GM19239 (cell line): ENCODE measurements around the gene LIX1L.
"Not testable (repeated sequence)": the region's sequence is repeated elsewhere in the genome, so short reads cannot be mapped to it uniquely, and the experiment has no call there.

Source experiments
- DNase-seq: peaks from one replicate; pipeline ENCODE4 v3.0.0; 2011; ENCODE audit warnings: low spot score; ENCODE audit not compliant: insufficient read length
- FAIRE-seq: peaks from 2 replicates; lab custom pipeline; 2011; peaks lifted over from hg19 to GRCh38; lab: Jason Lieb, UNC

Gene LIX1L

DNA sequence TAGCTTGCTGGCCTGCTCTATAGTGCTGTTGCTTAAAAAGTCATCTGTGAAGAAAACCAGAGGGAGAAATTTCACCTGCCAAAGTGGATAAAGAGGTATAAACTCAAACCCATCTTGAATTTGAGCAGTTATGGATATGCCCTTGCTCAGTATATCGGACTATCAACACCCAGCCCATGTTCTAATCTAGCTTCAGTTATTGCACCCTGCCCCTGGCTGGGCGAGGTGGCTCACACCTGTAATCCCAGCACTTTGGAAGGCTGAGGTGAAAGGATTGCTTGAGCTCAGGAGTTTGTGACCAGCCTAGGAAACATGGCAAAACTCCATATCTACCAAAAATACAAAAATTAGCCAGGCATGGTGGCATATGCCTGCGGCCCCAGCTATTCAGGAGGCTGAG lies 13.3 kb downstream of the LIX1L start:
- DNase-seq (no peak), FAIRE-seq (no peak)

DNA sequence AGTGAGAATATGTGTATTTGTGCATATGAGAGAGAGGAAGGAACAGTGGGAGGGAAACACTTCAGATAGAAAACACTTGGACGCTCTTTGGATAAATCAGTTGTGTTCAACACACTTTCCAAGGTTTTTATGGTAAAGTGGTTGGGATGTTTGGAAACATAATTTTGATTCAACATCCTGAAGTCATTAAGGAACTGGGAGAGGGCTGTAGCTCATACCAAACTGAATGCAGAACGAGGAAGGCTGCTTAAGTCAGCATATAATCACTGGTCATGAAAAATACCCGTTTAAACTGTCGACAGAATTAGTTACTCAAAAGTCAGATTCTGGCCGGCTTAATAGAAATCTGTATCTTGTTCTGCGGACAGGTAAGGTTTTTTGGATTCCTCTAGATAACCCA lies 14.9 kb downstream of the LIX1L start:
- FAIRE-seq (no peak), DNase-seq (no peak)

DNA sequence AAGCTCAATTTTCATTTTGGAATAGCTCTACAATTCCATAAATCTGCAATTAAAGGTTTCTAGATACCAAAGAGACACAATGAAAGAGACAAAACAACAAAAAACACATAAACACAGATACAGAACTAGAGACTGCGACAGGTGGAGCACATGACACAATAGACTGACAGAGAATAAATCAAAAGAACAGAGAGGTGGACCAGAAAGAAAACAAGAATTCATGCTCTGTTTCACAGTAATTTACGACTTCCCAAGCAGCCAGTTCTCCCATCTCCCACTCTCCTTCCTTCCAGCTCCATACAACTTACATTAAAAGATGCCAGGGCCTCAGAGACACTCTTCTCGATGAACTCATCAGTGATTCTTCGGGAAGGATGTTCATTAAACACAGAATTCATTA lies 15.4 kb downstream of the LIX1L start:
- DNase-seq: no peak
- no peak for FAIRE-seq

DNA sequence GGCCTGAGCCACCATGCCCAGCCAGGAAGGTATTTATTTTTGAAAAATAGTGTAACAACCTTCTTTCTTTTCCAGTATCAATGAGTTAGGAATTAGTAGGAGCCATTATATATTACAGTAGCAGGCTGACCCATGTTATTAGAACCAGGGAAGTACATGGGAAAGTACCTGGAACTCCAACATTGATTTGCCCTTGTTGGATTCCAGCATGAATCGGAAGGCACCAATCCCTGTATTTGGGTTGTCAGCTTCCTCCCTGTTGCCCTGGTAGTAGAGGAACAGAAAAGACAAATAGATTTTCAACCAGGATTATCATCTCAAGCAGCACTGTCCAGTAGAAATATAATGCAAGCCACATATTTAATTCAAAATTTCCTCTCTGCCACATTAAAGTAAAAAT lies 20.4 kb downstream of the LIX1L start:
- FAIRE-seq (no peak), DNase-seq (no peak)

DNA sequence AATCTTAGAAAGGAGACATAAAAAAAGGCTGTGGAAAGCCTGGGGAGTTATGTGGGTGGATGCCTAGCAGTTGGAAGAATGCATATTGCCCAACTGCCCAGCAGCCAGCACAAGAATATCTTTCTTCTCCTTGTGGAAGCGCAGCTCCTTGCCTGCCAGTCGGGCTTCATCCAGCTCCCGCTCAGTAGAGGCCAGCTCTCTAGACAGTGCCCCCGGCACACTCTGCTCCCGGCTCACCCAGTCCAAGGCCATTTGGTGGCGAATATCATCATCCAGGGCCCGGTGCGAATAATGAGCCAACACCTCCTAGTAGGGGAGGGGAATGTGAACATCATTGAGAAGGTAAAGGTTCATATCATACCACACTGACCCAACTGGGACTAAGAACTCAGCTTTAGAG lies 21.6 kb downstream of the LIX1L start:
- FAIRE-seq: no peak
- DNase-seq: no peak

DNA sequence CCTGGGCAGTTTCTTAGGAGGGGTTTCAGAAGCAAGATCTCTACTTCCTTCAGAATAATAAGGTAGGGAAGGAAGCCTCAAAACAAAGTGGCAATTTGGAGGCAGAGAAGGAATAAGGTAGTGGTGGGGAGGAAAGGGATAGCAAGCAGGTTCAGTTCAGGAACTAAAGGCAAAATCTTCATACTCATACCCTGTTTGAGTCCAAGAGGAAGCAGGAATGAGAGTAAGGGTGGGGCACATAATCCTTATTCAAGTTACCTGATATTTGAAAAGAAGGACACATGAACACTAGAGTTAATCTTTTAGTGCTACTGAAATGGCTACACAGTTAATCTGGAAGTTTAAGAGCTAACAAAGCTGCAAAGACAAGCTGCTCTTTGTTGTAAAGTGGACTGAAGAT lies 22.1 kb downstream of the LIX1L start:
- FAIRE-seq (no peak), DNase-seq (no peak)

GRCh38 chr1:145932522-145933009 lies 25.3 kb downstream of the LIX1L start:
- not testable (repeated sequence) for DNase-seq
- FAIRE-seq: peak; percentile 37

DNA sequence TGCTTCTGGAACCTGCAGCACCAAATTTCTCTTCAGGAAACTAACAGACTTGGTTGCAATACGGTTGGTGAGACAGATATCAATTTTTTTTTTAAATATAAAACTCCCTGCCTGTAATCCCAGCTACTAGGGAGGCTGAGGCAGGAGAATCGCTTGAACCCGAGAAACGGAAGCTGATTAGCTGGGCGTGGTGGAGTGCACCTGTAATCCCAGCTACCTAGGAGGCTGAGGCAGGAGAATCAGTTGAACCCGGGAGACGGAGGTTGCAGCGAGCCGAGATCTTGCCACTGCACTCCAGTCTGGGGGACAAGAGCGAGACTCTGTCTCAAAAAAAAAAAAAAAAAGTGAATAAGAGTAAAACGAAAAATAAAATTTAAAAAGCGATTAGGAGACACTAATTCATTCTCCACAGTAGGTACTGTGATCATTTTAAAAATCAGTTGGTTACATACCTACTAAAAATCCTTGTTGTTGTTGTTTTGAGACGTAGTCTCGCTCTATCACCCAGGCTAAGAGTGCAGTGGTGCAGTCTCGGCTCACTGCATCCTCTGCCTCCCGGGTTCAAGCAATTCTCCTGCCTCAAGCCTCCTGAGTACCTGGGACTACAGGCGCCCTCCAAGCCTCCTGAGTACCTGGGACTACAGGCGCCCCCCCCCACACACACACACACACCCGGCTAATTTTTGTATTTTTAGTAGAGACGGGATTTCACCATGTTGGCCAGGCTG lies 29.7 kb downstream of the LIX1L start:
- no peak for DNase-seq

GRCh38 chr1:145927063-145927886 lies 30.5 kb downstream of the LIX1L start, which contains the start of gene RBM8A:
RBM8A (minus strand) TSS chr1:145927484; CDS start chr1:145927426, 58 bp downstream.
- peak; percentile 96 for FAIRE-seq

More for the DNA sequence above, 29.7 kb downstream of the LIX1L start:
- no peak for FAIRE-seq

DNA sequence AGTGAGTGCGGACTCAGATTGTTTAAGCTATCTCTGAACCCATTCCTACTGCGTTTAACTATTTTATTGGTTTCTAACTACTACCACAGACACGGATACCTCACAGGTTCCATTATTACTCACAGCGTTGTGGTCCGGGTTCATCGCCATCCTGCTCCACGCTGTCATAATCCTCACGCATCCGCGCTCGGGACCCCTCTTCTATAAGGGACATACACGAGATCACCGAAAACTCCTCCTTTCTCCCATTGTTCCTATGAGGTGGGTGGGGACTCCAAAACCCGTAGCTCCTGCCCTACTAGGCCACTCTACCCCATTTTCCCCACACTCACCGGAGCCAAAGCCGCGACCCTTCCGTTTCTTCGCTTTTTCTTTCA lies 31.1 kb downstream of the LIX1L start:
- DNase-seq (no peak), FAIRE-seq (no peak)

More at GRCh38 chr1:145927063-145927886, 30.5 kb downstream of the LIX1L start, which contains the start of gene RBM8A:
- DNase-seq: peak; percentile 69

DNA sequence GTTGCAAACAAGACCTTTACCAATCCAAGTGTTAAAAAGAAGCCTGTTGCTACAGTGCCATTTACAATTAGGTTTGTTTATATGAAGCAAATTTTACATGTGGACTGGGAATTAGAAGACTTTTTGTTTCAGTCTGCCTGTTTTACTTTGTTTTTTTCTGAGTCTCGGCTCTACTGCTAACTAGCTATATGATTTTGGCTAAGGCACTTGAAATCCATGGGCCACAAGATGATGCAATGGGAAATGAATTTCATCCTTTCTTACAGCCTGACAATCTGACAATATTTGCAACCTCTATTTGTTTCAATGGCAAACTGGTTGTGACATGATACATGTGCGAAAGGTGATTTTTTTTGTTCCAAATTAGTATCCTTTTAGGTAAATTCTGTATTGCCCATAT lies 35.6 kb downstream of the LIX1L start:
- no peak for FAIRE-seq

GRCh38 chr1:145920297-145920696 lies 37.5 kb downstream of the LIX1L start:
- DNase-seq, FAIRE-seq: not testable (repeated sequence)

More for the DNA sequence above, 35.6 kb downstream of the LIX1L start:
- no peak for DNase-seq

- DNase-seq: no peak
- FAIRE-seq: peak; percentile 57
These were observed 38.6 kb downstream of the LIX1L start for GRCh38 chr1:145918992-145919939.

DNA sequence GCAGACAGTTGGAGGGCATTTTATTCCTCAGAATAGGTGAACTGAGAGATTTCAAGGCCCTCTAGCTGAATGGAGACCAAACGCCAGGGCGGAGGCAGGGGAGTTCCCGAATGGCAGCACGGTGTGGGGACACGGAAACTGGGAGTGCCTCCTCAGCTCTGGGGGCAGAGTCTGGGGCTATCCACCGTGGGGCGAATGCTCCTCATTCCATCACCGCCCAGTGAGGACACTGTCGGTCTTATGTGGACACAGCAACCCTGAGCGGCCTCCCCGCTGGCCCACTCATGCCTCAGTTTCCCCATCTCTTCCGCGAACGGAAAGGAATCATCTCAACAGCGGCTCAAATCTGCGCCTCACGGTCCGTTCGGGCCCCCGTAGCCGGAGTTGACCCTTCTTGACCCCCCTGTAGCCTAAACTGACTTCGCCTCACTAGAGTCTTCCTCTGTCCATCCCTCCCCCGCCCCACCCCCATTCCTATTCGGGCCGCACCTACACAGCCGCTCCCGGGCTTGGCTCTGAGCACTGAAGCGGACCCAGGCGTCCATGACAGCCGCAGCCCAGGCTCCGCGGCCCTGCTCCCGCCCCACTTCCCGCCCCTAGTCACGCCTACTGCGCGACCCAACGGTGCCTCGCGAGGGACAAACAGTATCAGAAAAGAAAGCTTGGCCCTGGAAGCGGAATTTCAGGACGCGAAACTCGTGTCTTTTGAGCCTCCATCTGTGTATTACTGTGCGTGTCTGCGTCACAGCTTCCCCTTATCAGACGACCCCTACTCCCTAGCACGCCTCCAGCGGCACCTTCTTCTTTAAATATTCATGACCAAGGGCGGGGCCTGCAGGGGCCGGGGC lies 39.4 kb downstream of the LIX1L start, which contains the start of gene PEX11B:
Gene PEX11B (minus strand): TSS at position 574 of the 848 bp plus-strand sequence. CDS start 29 bp downstream, at position 545.
- DNase-seq: peak; percentile 67
- FAIRE-seq: peak; percentile 86

- DNase-seq: no peak
- peak; percentile 8 for FAIRE-seq
These were observed 40.2 kb downstream of the LIX1L start for GRCh38 chr1:145917595-145917994.

DNA sequence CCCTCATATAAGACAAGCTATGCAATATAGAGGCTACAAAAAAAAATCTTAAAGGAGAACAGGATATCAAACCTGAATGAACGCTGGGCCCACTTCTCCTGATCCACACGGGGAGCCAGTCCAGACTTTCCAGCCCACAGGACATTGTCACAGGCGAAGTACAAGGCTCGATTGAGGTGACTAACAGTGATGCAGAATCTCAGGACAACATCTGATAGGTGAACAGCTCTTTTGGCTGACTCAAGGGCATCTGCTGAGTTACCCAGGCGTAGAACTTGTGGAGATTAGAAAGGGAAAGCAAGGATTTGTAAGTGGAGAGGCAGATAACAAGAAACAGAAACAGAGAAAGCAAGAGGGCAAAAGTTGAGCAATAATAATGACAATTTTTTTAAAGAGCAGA lies 41.1 kb downstream of the LIX1L start:
- FAIRE-seq (no peak), DNase-seq (no peak)

DNA sequence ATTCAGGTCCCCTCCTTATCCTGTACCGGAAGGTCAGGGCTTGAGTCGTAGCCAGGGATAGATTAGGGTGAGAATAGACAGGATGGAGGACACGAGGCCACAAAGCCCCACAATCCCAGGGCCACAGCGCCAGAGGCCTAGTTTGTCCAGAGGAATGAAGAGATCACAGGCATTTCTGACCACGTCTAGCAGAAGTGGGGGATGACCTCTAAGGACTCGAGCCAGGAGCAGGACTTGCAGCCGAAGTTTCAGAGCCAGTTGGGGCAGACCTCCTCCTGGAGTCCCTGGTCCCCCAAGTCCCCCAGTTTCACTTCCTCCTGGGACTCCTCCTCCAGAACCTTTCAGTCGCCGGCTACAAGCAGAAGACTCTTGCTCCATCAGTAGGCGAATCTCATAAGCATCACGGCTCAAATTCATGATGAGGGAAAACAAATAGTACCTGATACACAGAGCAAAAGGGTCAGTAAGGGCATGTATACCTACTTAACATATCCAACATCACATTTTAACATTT lies 45.6 kb downstream of the LIX1L start:
- DNase-seq: no peak
- FAIRE-seq: no peak

DNA sequence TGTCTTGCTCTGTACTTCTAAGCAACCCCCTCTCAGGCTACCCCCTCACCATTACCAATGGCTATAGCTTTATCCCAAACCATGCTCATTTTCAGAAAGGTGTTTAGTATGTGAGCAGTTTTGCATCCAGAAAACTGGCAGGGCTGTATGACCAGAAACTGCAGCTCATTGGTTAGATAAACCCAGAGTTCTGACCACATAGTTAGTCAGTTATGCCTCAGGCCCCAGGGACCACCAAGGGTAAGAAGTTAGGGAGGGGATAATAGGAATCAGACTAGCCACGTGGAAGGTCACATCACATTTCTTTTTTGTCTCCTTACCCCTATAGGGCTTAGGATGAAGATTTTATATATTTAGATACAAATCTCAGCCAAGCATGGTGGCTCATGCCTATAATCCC lies 49.2 kb downstream of the LIX1L start:
- no peak for FAIRE-seq

More for the DNA sequence above, 49.2 kb downstream of the LIX1L start:
- DNase-seq: no peak
